Stimulated activated naive CD8-positive, alpha-beta T cell treated with anti-CD3 and anti-CD28 coated beads, Interleukin-15, amount 100 ng/mL, for 72 hours (primary cell): ENCODE measurements around the gene KDM8.
"Not testable (repeated sequence)": the region's sequence is repeated elsewhere in the genome, so short reads cannot be mapped to it uniquely, and the experiment has no call there.

ENCODE experiments used
- ATAC-seq: fragments of 150-1000 bp; cut with Tn5 transposase; 2 replicates; pipeline ENCODE4 v1.10.0; 2021; ENCODE audit warnings: mild to moderate bottlenecking, moderate library complexity
- DNase-seq, 2 donors: peaks; one replicate each; pipeline ENCODE4 v3.0.0; 2021 to 2022
- H3K27ac Mint-ChIP-seq, 2 donors: one replicate each; pipeline ENCODE4 v1.8.0; 2022; ENCODE audit warnings: mild to moderate bottlenecking in 2 of 2, mixed read lengths in 2 of 2, moderate library complexity in 2 of 2
- H3K27me3 Mint-ChIP-seq: one replicate; pipeline ENCODE4 v1.8.0; 2022; ENCODE audit warnings: mixed read lengths
- H3K4me1 Mint-ChIP-seq: one replicate; pipeline ENCODE4 v1.8.0; 2022; ENCODE audit warnings: mild to moderate bottlenecking, mixed read lengths
- H3K4me3 Mint-ChIP-seq, 2 donors: one replicate each; pipeline ENCODE4 v1.8.0; 2022; ENCODE audit warnings: mild to moderate bottlenecking in 2 of 2, mixed read lengths in 2 of 2, moderate library complexity in 1 of 2
- H3K9me3 Mint-ChIP-seq, 2 donors: one replicate each; pipeline ENCODE4 v1.8.0; 2022; ENCODE audit warnings: mixed read lengths in 2 of 2

The KDM8 gene

DNA sequence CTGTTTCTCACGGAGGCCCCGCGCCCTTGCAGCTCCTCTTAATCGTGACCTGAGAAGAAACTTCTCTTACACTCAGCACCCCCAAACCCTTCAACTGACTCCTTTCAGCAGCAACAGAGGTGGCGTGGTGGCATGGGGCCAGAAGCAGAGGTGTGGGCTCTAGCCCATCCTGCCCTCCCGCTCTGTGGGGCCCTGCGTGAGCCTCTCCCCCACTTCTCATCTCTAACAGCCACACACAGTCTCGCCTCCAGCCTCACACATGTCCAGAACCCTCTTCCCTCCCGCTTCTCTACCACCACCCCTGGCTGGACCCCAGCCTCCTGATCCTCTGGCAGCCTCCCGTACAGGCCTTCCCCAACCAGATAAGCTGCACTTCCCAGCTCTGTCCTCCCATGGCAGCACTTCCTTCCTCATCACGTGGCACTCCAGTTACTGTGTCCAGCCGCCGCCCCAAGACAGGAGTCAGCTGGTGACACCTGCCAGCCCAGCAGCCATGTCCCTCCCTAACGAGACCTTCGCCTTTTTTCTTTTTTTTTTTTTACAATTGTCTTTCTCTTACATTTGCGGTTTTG lies 34.8 kb downstream of the KDM8 start:
- Mint-ChIP-seq H3K4me3 (peak overlapping the region; percentile 70 to 79), H3K27ac (peak overlapping the region; percentile 92 to 98), H3K27me3 (no peaks in the 10 kb centered on the region), H3K9me3 (no peaks in the 10 kb centered on the region), H3K4me1 (peaks cover 96% of the 10 kb centered on the region)
- DNase-seq (peak; percentile 59 to 66), ATAC-seq (peak; percentile 30)

DNA sequence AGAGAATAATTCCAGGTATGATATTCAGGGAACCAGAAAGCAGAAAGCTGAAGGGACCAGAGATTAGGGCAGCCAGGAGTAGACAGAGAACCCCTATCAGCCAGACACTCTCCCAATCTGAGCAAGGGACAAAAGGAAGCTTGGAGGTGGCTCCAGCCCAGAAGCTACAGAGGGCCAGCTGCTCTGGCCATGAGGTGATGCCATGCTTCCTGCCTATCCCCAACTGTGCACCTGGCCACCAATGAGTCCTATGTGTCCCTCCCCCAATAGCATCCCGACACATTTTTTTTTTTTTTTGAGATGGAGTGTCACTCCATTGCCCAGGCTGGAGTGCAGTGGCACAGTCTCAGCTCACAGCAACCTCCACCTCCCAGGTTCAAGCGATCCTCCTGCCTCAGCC lies 35.3 kb downstream of the KDM8 start:
- Mint-ChIP-seq H3K27me3 (no peaks in the 10 kb centered on the region), H3K4me1 (peaks cover 96% of the 10 kb centered on the region)
- no peak for ATAC-seq

DNA sequence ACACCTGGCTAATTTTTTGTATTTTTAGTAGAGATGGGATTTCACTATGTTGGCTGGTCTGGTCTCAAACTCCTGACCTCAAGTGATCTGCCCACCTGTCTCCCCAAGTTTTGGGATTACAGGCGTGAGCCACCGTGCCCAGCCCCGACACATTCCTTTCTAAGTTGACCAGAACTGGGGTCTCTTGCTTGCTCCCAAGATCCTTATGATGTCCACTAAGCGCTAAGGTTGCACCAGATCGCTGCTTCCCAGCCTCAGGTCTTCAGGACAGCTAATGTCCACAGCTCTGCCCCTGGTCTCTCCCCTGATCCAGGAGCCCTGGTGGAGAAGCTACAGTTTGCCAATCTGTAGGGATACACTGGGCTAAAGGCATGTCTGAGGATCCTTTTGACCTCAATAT lies 35.7 kb downstream of the KDM8 start:
- H3K27me3 Mint-ChIP-seq = no peaks in the 10 kb centered on the region
- H3K4me3 Mint-ChIP-seq = peak overlapping the region; percentile 40 to 70
- peaks cover 96% of the 10 kb centered on the region for H3K4me1 Mint-ChIP-seq
- ATAC-seq = no peak
- peak overlapping the region; percentile 92 to 98 for H3K27ac Mint-ChIP-seq
- H3K9me3 Mint-ChIP-seq = no peaks in the 10 kb centered on the region
- no peak for DNase-seq

More for the DNA sequence above, 35.3 kb downstream of the KDM8 start:
- Mint-ChIP-seq H3K9me3 (no peaks in the 10 kb centered on the region), H3K27ac (peak overlapping the region; percentile 92 to 98), H3K4me3 (peak overlapping the region; percentile 70 to 79)
- DNase-seq = no peak

DNA sequence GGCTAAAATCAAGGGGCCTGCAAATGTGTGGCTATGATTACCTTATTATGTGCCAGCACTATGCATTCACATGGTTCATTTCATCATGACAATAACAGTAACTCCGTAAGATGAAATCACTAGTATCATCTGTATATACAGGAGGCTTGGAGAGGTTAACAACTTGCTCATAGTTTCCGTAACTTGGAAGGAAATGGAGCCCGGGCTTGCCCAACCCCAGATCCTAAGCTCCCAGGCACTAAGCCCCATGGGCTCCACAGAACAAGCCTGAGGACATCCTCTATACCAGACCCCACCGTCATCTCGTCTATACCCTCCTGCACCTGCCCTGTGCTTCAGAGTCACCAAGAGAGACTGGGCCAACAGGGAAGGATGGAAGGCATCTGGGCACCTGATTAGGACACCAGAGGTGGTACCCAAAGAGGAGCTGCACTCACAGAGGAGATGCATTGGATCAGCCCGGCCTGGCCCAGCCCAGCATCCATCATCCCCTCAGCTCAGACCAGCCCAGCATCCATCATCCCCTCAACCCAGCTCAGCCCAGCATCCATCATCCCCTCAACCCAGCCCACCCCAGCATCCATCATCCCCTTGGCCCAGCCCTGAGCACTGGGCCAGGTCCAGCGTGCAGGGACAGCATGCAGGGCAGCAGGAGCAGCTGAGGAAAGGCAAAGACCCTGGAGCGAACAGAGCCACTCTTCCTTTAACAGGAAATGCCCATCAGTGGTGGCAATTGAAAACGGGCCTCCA lies 36.8 kb downstream of the KDM8 start:
- no peak overlapping the region for H3K4me3 Mint-ChIP-seq
- ATAC-seq = no peak
- no peaks in the 10 kb centered on the region for H3K27me3 Mint-ChIP-seq
- H3K4me1 Mint-ChIP-seq = peaks cover 96% of the 10 kb centered on the region
- no peaks in the 10 kb centered on the region for H3K9me3 Mint-ChIP-seq
- H3K27ac Mint-ChIP-seq = peak overlapping the region in 1 of 2 donors; percentile 31
- DNase-seq = no peak

DNA sequence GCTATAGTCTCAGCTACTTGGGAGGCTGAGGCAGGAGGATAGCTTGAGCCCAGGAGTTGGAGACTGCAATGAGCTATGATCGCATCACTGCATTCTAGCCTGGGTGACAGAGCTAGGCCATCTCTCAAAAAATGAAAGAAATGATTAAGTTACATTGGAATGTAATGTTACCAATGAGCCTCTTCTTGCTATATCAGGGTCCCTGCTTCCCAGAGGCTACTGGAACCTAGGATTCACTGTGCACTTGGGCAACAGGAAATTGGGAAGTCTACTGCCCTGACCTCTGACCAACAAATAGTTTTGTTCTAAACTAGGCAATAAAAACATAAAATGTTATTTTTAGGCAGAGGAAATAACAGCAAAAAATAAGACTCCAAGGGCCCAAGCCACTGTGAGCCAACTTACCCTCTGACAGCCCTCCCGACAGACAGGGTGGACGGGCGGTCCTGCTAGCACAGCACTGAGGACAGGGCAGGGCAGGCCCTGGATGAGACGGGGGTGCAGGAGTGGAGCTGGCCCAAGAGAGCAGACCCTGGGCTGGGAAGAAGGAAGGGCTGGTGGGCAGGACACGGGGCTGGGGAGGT lies 37.7 kb downstream of the KDM8 start:
- DNase-seq (no peak), ATAC-seq (no peak)
- H3K9me3 Mint-ChIP-seq = no peaks in the 10 kb centered on the region
- no peak overlapping the region for H3K4me3 Mint-ChIP-seq
- no peaks in the 10 kb centered on the region for H3K27me3 Mint-ChIP-seq
- peaks cover 96% of the 10 kb centered on the region for H3K4me1 Mint-ChIP-seq
- no peak overlapping the region for H3K27ac Mint-ChIP-seq

DNA sequence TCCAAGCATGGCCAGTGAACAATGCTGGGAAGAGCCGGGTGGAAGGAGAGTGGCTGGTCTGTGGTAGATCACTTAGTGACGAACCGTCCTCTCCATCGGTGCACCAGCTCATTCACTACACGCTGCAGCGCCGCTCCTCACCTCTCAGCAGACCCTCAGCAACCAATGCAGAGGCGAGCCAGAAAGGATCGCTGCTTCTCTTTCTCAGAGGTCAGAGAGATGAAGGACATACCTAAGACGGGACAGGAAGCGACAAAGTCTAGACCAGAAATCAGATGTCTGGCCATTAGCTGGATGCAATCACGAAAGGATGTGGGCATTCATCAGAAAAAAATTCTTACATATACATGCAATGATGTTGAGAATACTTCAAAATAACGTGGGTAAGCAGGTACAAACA lies 38.3 kb downstream of the KDM8 start:
- Mint-ChIP-seq H3K27ac (no peak overlapping the region), H3K9me3 (no peaks in the 10 kb centered on the region), H3K27me3 (no peaks in the 10 kb centered on the region), H3K4me3 (no peak overlapping the region), H3K4me1 (peaks cover 98% of the 10 kb centered on the region)
- ATAC-seq (no peak), DNase-seq (no peak)

DNA sequence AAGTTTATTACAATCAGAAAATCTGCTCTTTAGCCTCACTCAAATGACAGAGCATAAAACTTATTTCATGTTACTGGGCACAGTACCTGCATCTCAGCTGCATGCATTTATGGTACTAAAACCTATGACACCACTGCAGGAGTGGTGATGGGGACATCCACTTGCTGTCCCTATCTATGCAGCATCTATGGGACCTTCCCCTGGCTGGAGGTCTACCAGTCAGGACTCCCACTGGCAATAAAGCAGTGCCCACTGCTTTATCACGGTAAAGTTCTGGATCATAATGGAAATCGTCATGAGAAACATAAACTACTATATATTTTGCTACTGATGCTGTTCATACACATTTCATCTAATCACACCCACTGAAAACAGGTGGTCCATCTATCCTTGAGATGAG lies 39.1 kb downstream of the KDM8 start:
- DNase-seq (no peak), ATAC-seq (no peak)
- no peaks in the 10 kb centered on the region for H3K9me3 Mint-ChIP-seq
- peaks cover 98% of the 10 kb centered on the region for H3K4me1 Mint-ChIP-seq
- no peaks in the 10 kb centered on the region for H3K27me3 Mint-ChIP-seq
- no peak overlapping the region for H3K27ac Mint-ChIP-seq
- peak overlapping the region; percentile 28 to 68 for H3K4me3 Mint-ChIP-seq

DNA sequence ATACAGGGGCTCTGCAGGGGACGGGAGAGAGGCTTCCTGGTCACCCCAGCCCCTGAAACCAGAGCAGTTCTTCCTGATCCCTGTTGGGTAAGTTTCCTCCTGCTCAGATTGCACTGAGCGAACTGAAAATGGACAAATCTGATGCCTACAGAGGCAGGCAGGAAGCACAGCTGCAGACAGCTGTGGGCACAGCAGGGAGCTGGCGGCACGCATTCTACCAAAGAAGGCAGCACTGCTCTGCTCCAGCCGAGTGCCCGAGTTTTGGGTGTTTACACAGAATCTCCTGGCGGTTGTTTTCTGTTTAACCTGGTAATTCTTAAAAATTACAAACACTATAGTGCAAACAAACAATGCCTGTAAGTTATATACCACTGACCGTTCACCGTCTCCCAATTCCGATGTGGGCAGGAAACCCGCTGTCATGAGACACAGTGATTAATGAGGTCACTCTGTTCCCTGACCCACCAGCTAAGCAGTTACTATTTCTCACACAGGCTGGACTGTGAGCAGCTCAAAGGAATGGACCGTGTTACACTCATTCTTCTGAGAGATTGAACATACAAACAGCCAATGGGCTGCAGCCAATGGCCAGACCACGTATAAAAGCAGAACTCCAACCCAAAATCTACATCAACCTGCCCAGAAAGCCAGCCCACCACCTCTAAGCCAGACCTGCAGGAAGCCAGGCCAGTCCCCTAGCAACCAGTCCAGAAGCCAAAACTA lies 39.7 kb downstream of the KDM8 start:
- peak overlapping the region; percentile 8 to 31 for H3K27ac Mint-ChIP-seq
- H3K9me3 Mint-ChIP-seq = no peaks in the 10 kb centered on the region
- H3K4me3 Mint-ChIP-seq = peak overlapping the region; percentile 28 to 68
- H3K27me3 Mint-ChIP-seq = no peaks in the 10 kb centered on the region
- no peak for DNase-seq
- peaks cover 98% of the 10 kb centered on the region for H3K4me1 Mint-ChIP-seq
- peak; percentile 58 for ATAC-seq

DNA sequence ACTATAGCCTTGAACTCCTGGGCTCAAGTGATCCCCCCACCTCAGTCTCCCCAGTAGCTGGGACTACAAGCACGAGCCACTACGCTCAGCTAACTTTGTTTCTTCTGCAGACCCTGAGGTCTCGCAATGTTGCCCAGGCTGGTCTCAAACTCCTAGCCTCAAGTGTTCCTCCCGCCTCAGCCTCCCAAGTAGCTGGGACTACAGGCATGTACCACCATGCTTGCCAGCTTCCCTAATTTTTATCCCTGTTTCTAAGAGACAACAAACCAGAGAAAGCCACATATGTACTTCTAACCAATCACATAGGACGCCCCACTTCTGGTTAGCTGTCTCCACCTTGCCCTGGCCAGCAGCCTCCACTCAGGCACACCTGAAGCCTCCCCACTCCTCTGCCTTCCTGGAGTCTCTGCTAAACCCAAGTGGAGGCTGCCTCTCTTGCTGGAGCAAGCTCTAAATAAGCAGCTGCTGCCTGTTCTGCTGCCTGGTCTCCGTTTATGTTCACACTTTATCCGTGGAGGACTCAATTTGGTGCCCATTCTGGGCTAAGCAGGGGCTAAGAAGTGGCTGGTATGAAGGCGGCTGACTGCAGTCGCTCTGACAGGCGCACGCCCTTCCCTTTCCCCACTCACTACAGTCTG lies 40.5 kb downstream of the KDM8 start:
- Mint-ChIP-seq H3K9me3 (peaks cover 0 to 5% of the 10 kb centered on the region in 2 donors), H3K4me1 (peaks cover 98% of the 10 kb centered on the region), H3K4me3 (peak overlapping the region; percentile 16 to 28), H3K27me3 (no peaks in the 10 kb centered on the region), H3K27ac (peak overlapping the region in 1 of 2 donors; percentile 4)
- DNase-seq (no peak), ATAC-seq (no peak)

DNA sequence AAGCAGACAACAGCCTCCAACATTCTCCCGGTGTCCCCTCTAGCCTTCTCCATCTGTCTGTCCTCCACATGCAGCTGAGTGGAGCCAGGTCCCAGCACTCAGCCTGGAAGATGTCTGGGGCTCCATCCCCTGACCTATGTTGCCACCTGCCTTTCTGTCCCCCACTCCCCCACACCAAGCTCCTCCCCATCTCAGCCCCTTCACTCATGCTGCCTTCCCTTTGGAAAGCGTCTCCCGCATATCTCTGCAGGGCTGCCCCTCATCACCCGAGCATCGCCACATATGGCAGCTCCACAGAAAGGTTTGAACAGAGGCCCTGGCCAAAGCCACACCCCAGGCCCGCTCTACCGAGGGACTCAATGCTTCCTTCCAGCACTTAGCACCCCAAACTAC lies 41.0 kb downstream of the KDM8 start:
- Mint-ChIP-seq H3K9me3 (peaks cover 0 to 7% of the 10 kb centered on the region in 2 donors), H3K4me1 (peaks cover 98% of the 10 kb centered on the region), H3K27ac (peak overlapping the region; percentile 4 to 23), H3K27me3 (no peaks in the 10 kb centered on the region), H3K4me3 (peak overlapping the region; percentile 16 to 28)
- DNase-seq (no peak), ATAC-seq (no peak)

DNA sequence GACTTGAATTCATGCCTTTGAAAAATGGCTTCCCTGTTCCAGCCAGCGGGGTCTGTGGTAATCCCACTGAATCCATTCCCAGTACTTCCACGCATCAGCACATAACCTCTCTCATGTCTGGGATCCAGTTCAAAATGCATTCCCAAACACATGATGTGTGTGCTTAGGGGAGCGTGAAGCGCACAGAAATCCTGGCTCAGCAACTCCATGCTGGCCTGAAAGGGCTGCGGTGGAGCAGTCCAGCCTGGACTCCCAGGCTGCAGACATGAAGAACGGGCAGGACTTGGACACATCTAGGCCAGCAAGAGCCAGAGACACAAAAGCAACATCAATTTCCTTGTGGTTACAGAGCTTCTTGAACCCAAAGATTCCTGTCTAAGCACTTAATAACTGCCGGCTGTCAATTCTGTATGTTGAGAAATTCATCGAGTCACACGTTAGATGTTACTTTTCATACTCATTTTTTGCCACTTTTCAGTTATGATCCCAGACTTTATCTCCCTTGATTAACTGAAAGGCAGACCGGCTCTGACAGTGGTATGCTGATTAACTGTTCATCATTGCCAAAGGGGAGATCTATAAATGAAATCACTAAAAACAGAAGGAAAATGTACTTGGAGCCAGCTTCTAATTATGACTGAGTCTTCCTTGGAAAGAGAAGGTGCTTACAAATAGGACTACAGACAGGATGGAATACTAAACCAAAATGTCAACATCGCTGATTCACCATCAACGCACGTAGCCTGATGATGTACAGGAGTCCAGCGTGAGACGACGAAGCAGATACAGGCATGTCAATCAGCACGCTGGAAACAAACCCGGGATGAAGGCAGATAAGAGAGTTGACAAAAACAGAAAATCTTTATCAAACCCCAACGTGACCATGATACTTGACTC lies 42.2 kb downstream of the KDM8 start:
- Mint-ChIP-seq H3K27me3 (no peaks in the 10 kb centered on the region), H3K4me3 (peak overlapping the region; percentile 22 to 63), H3K27ac (peak overlapping the region in 1 of 2 donors; percentile 87), H3K4me1 (peaks cover 98% of the 10 kb centered on the region), H3K9me3 (peaks cover 0 to 7% of the 10 kb centered on the region in 2 donors)
- DNase-seq = peak in 1 of 2 donors; percentile 59
- ATAC-seq = peak; percentile 88

DNA sequence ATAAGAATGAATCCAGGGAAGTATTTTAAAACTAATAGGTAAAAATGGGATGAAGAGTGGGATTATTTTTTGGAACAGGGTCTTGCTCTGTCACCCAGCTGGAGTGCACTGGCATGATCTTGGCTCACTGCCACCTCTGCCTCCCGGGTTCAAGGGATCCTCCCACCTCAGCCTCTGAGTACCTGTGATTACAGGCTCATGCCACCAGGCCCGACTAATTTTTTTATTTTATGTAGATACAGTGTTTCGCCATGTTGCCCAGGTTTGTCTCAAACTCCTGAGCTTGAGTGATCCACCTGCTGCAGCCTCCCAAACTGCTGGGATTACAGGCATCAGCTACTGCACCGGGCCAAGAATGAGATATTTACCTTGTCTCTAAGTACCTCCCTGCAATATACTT lies 43.1 kb downstream of the KDM8 start:
- no peaks in the 10 kb centered on the region for H3K27me3 Mint-ChIP-seq
- DNase-seq (no peak), ATAC-seq (no peak)
- peak overlapping the region in 1 of 2 donors; percentile 63 for H3K4me3 Mint-ChIP-seq
- peaks cover 97% of the 10 kb centered on the region for H3K4me1 Mint-ChIP-seq
- H3K27ac Mint-ChIP-seq = peak overlapping the region in 1 of 2 donors; percentile 91
- H3K9me3 Mint-ChIP-seq = peaks cover 0 to 7% of the 10 kb centered on the region in 2 donors

DNA sequence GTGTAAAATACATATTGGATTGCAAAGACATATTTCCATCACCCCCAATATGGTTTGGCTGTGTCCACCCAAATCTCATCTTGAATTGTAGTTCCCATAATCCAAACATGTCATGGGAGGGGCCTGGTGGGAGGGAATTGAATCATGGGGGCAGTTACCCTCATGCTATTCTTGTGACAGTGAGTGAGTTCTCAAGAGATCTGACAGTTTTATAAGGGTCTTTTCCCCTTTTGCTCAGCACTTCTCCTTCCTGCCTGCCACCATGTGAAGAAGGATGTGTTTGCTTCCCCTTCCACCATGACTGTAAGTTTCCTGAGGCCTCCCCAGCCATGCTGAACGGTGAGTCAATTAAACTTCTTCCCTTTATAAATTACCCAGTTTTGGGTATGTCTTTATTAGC lies 43.8 kb downstream of the KDM8 start:
- H3K27ac Mint-ChIP-seq = peak overlapping the region in 1 of 2 donors; percentile 35
- not testable (repeated sequence) for ATAC-seq, H3K9me3 Mint-ChIP-seq, DNase-seq, H3K27me3 Mint-ChIP-seq, H3K4me3 Mint-ChIP-seq
- H3K4me1 Mint-ChIP-seq = peaks cover 97% of the 10 kb centered on the region

DNA sequence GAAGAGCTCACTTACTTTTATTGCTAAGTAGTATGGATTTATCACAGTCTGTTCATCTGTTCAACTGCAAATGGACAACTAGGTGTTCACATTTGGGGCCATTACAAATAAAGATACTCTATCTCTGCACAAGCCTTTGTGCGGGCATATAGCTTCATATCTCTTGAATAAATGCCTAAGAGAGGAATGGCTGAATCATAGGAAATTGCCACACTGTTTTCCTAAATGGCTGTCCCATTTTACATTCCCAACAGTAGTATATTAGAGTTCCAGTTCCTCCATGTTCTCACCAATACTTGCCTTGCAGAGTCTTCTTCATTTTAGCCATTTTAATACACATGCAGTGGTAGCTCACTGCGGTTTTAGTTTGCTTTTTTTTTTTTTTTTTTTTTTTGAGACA lies 44.7 kb downstream of the KDM8 start:
- H3K4me1 Mint-ChIP-seq = peaks cover 97% of the 10 kb centered on the region
- no peak overlapping the region for H3K4me3 Mint-ChIP-seq
- no peak for DNase-seq
- peaks cover 0 to 7% of the 10 kb centered on the region in 2 donors for H3K9me3 Mint-ChIP-seq
- H3K27me3 Mint-ChIP-seq = no peaks in the 10 kb centered on the region
- no peak for ATAC-seq
- H3K27ac Mint-ChIP-seq = no peak overlapping the region
